Measurements from ENCODE around the gene AXDND1. TPM values are rescaled to one million over a fixed set of nuclear protein-coding genes. Genes with fewer than 3 reads are reported as not detected.

AXDND1 gene
- total RNA-seq, 4 donors from 2014 or later, result 0.19 TPM; not detected in 3

GRCh38 chr1:179541774-179542173 lies 176.0 kb downstream of the AXDND1 start:
- no peaks in the 10 kb centered on the region for H3K36me3 ChIP-seq
- no peak for DNase-seq
- no peaks in the 10 kb centered on the region for H3K9me3 ChIP-seq
- H3K27me3 ChIP-seq, result peaks cover 0 to 10% (median 0%) of the 10 kb centered on the region in 4 donors
- 52 to 62% methylated on average over 2 of the region's 2 CpGs for WGBS, 2 donors
- H3K4me1 ChIP-seq, result no peaks in the 10 kb centered on the region
- TF ChIP-seq CTCF (IDR thresholded peaks at IDR 0.05) (no peak), POLR2A (IDR thresholded peaks at IDR 0.05) (no peak)
- H3K27ac ChIP-seq, result no peak overlapping the region
- intact Hi-C loops (cut with DNase I), result no loop called here
- no peak overlapping the region for H3K4me3 ChIP-seq

- no peaks in the 10 kb centered on the region for H3K36me3 ChIP-seq
- no peak for TF ChIP-seq POLR2A (IDR thresholded peaks at IDR 0.05)
- no peak for TF ChIP-seq CTCF (IDR thresholded peaks at IDR 0.05)
- intact Hi-C loops (cut with DNase I), result no loop called here
- WGBS, 2 donors, result 18 to 45% methylated on average over 3 of the region's 3 CpGs
- no peak overlapping the region for H3K4me3 ChIP-seq
- no peak overlapping the region for H3K27ac ChIP-seq
- peaks cover 0 to 8% (median 0%) of the 10 kb centered on the region in 4 donors for H3K27me3 ChIP-seq
- H3K4me1 ChIP-seq, result no peaks in the 10 kb centered on the region
- H3K9me3 ChIP-seq, result no peaks in the 10 kb centered on the region
- DNase-seq, result no peak
Observed at GRCh38 chr1:179545321-179545720, 179.6 kb downstream of the AXDND1 start.

- TF ChIP-seq CTCF (IDR thresholded peaks at IDR 0.05) (no peak), POLR2A (IDR thresholded peaks at IDR 0.05) (no peak)
- Histone ChIP-seq H3K27me3 (no peaks in the 10 kb centered on the region), H3K27ac (no peak overlapping the region), H3K9me3 (no peaks in the 10 kb centered on the region), H3K4me3 (no peak overlapping the region), H3K4me1 (no peaks in the 10 kb centered on the region), H3K36me3 (no peaks in the 10 kb centered on the region)
- no peak for DNase-seq
- intact Hi-C loops (cut with DNase I), result no loop called here
- 38 to 48% methylated on average over 2 of the region's 2 CpGs for WGBS, 2 donors
Observed at GRCh38 chr1:179547021-179547535, 181.3 kb downstream of the AXDND1 start.

- H3K9me3 ChIP-seq, result no peaks in the 10 kb centered on the region
- no peaks in the 10 kb centered on the region for H3K4me1 ChIP-seq
- TF ChIP-seq CTCF (IDR thresholded peaks at IDR 0.05) (no peak), POLR2A (IDR thresholded peaks at IDR 0.05) (no peak)
- H3K36me3 ChIP-seq, result no peaks in the 10 kb centered on the region
- no peak overlapping the region for H3K4me3 ChIP-seq
- WGBS, 2 donors, result 63 to 78% methylated on average over 3 of the region's 3 CpGs
- intact Hi-C loops (cut with DNase I), result no loop called here
- no peak for DNase-seq
- H3K27me3 ChIP-seq, result no peaks in the 10 kb centered on the region
- H3K27ac ChIP-seq, result no peak overlapping the region
Observed at GRCh38 chr1:179548666-179549367, 183.0 kb downstream of the AXDND1 start.

- Histone ChIP-seq H3K4me1 (no peaks in the 10 kb centered on the region), H3K27me3 (no peaks in the 10 kb centered on the region), H3K4me3 (no peak overlapping the region), H3K36me3 (no peaks in the 10 kb centered on the region), H3K27ac (no peak overlapping the region), H3K9me3 (no peaks in the 10 kb centered on the region)
- 75 to 76% methylated on average over 2 of the region's 2 CpGs for WGBS, 2 donors
- intact Hi-C loops (cut with DNase I), result no loop called here
- TF ChIP-seq POLR2A (IDR thresholded peaks at IDR 0.05) (no peak), CTCF (IDR thresholded peaks at IDR 0.05) (no peak)
- no peak for DNase-seq
Observed at GRCh38 chr1:179549368-179549700, 183.6 kb downstream of the AXDND1 start.
